Mononuclear cell (primary cell): ENCODE measurements around the gene ADNP2. TPM values are rescaled to one million over a fixed set of nuclear protein-coding genes. Genes with fewer than 3 reads are reported as not detected.

Experiments
- H3K27me3 ChIP-seq: 2 replicates; pipeline ENCODE4 v1.6.0; 2011; ENCODE audit warnings: low read length, control low read depth; ENCODE audit not compliant: insufficient read depth
- H3K4me1 ChIP-seq: 2 replicates; pipeline ENCODE4 v1.5.1; 2011; ENCODE audit warnings: mild to moderate bottlenecking, low read length, control low read depth; ENCODE audit not compliant: insufficient read depth
- H3K4me3 ChIP-seq: 2 replicates; pipeline ENCODE4 v1.5.1; 2011; ENCODE audit warnings: mild to moderate bottlenecking, low read length, moderate library complexity
- H3K9me3 ChIP-seq: 2 replicates; pipeline ENCODE4 v1.5.1; 2011; ENCODE audit warnings: low read depth, mild to moderate bottlenecking, control low read depth, low read length
- total RNA-seq: library from RNA; depleted of rRNA; stranded (reverse); fragments of >200 nt; gene quantifications from one replicate; pipeline ENCODE4 v1.2.3, GENCODE V29; 2012

The ADNP2 gene
- total RNA-seq, 1 donor = 83.3 TPM

DNA sequence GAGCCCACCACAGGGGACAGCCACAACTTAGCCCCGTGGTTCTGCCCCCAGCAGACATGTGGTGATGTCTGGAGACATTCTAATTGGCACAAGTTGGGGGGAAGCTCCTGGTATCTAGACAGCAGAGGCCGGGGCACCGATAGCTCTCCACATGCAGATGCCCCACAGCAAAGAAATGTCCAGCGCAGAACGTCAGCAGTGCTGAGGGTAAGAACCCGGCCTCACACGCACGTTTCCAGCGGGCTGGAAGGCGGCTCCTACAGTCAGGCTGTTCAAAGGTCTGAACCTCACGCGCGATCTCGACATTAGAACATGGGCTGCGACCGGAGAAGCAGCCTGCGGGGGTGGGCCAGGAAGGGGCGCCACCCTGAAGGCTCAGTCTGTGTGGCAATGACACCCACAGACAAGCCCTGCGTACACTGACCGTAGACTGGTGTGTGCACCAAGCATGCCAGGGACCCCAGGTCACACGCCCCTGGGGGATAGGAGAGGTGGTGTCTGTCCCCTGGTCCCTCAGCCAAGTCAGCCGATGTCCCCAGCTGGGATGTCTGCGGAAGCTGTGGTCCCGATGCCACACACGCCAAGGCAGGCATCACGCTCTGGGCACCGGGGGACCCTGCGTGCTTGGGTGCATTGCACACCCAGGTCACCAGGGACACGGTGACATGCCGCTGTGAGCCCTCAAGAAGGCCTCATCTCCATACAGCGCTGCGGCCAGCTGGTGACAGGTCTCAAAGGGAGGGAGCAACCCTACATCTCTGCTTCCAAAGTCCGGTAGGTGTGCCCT lies 71.9 kb downstream of the ADNP2 start:
- Histone ChIP-seq H3K9me3 (no peaks in the 10 kb centered on the region), H3K4me1 (no peaks in the 10 kb centered on the region), H3K4me3 (no peak overlapping the region), H3K27me3 (no peaks in the 10 kb centered on the region)

DNA sequence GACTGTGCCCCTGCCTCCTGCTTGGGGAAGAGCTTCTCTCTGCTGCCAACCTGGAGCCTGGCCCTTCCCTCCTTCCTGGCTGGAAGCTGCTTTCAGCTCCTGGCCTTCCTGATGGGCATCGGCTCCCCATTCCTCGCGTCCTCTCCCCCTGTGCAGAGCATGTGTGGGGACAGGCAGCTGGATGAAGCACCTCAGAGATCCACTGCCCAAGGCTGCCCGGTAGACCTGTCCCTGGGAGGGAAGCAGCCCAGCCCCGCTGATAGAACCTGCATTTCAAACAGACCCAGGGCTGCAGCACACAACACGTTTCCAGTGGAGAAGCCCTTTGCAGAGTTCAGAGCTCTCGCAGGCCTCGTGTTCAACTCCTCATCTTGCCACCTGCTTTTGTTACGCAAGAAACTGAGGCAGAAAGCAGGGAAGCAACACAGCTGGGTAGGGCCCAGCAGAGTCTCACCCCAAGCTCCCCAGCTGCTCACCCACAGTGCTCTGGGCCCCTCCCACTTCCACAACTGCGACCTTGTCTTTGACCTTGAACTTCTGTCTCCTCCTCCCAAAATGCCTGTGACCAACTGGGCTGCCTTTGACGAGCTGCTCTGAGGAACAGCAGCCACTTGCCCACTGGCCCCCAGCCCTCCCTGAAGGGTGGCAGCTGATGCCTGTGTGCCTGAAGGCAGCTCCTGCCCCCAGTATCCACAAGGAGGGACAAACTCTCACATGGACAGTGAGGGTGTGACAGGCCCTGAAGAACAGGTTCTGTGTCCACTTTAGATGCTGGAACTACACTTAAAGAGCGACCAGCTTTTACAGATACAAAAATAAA lies 72.8 kb downstream of the ADNP2 start:
- H3K4me3 ChIP-seq = no peak overlapping the region
- H3K4me1 ChIP-seq = no peaks in the 10 kb centered on the region
- H3K9me3 ChIP-seq = no peaks in the 10 kb centered on the region
- no peaks in the 10 kb centered on the region for H3K27me3 ChIP-seq

GRCh38 chr18:80182855-80183254 lies 73.8 kb downstream of the ADNP2 start:
- no peaks in the 10 kb centered on the region for H3K9me3 ChIP-seq
- H3K4me1 ChIP-seq = no peaks in the 10 kb centered on the region
- H3K4me3 ChIP-seq = no peak overlapping the region
- H3K27me3 ChIP-seq = no peaks in the 10 kb centered on the region

DNA sequence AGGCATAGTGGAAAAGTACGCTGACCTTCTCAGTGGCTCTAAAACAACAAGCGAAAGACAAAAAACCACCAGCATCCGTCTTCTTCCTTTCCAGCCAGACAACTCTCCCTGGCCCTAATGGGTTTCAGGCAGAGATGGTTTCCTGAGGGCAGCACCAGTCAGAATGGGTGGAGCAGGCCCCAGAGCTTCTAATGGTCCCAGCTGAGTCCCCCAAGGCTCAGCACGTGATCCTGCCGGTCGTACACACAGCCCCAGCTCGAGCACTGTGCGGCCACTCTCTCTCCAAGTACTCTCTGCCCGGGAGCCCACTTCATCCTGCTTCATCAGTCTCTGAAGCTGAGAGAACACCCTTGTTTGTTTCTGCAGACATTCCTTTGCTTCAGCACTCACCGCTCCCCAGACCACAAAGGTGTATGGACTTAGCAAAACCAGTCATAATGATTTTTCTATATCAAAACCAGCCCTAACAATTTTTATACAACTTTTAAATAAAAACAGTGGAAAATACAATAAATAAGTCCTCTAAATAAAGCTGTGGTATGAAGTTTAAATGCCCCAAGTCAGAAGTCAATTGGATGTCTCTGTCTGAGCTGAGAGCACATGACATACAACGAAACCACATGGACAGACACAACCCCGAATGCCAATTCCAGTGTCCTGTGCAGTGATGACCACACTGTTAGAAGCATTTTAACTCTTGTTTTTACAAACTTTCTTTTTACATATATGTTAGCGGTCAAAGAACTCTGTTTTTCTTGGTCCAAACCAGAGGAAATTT lies 74.4 kb downstream of the ADNP2 start:
- Histone ChIP-seq H3K4me3 (no peak overlapping the region), H3K9me3 (no peaks in the 10 kb centered on the region), H3K4me1 (no peaks in the 10 kb centered on the region), H3K27me3 (no peaks in the 10 kb centered on the region)

GRCh38 chr18:80184243-80184772 lies 75.2 kb downstream of the ADNP2 start:
- no peak overlapping the region for H3K4me3 ChIP-seq
- no peaks in the 10 kb centered on the region for H3K4me1 ChIP-seq
- no peaks in the 10 kb centered on the region for H3K9me3 ChIP-seq
- no peaks in the 10 kb centered on the region for H3K27me3 ChIP-seq

DNA sequence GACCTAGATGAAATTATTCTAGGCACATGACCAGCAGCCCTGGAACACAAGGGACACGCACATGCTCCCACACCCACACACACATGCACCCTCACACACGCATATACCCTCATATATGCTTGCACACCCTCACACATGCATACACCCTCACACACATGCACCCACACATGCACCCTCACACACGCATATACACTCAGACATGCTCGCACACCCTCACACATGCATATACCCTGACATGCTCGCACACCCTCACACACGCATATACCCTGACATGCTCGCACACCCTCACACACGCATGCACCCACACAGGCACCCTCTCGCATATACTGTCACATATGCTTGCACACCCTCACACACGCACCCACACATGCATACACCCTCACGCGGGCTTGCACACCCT lies 76.5 kb downstream of the ADNP2 start:
- no peak overlapping the region for H3K4me3 ChIP-seq
- H3K9me3 ChIP-seq = no peaks in the 10 kb centered on the region
- no peaks in the 10 kb centered on the region for H3K4me1 ChIP-seq
- H3K27me3 ChIP-seq = no peaks in the 10 kb centered on the region

DNA sequence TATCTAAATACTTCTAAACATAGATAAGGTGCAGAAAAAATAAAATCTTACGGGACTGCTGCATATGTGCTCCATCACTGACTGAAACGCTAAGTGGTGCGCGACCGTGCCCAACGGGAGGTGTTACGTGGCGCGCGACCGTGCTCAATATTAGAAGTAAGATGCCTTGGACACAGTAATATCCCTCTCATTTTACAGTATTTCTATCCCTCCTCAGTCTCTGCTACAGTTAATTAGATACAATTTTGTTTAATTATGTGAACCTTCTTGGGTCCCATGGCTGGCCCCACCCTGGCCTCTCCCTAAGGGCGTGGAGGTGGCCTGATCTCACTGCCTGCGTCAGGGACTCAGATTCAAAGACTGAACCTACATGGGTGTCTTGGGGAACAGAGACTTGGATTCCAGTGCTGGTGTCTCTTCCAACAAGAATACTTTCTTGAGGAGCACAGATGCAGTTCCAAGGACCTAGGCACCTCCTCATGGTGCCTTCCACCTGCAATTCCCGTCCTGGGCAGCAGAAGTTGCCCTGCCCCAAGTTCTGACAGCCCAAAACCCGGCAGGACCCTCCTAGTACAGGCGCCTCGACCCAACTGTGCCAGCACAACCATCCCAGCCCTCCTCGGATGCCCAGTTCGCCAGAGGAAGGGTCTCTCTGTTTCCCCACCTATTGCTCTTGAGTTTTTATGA lies 79.0 kb downstream of the ADNP2 start:
- H3K4me3 ChIP-seq = no peak overlapping the region
- no peaks in the 10 kb centered on the region for H3K9me3 ChIP-seq
- no peaks in the 10 kb centered on the region for H3K4me1 ChIP-seq
- H3K27me3 ChIP-seq = no peaks in the 10 kb centered on the region

GRCh38 chr18:80188643-80189530 lies 79.8 kb downstream of the ADNP2 start:
- H3K4me1 ChIP-seq = no peaks in the 10 kb centered on the region
- no peaks in the 10 kb centered on the region for H3K27me3 ChIP-seq
- H3K4me3 ChIP-seq = no peak overlapping the region
- H3K9me3 ChIP-seq = no peaks in the 10 kb centered on the region

DNA sequence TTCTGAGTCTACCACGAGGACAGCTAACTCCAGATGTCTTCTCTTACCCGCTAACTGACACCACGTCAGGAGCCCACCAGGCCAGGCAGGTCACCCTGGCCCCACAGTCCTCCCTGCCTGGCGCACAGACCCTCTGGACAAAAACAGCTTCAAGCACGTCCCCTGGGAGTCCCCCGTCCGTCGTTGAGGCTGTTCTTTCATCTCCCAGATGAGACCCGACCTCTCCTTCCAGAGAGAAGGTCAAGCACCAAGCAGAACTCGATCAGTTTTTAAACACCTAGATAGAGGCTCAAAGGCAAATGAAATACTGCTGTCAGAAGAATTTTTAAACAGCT lies 80.4 kb downstream of the ADNP2 start:
- H3K4me1 ChIP-seq = no peaks in the 10 kb centered on the region
- H3K4me3 ChIP-seq = no peak overlapping the region
- H3K9me3 ChIP-seq = no peaks in the 10 kb centered on the region
- no peaks in the 10 kb centered on the region for H3K27me3 ChIP-seq

Other genes with a start within 250 kb of the ADNP2 start
- gene SLC66A2, start 157.6 kb upstream of the ADNP2 start, total RNA-seq = 26.9 TPM
- gene HSBP1L1, start 144.6 kb upstream of the ADNP2 start, total RNA-seq = 18.6 TPM
- gene TXNL4A, start 120.7 kb upstream of the ADNP2 start, total RNA-seq = 29.9 TPM
- 8.4 TPM for gene RBFA, start 74.8 kb upstream of the ADNP2 start, total RNA-seq
- gene PARD6G, start 138.3 kb downstream of the ADNP2 start, total RNA-seq = 0.73 TPM